ENCODE results near the gene WDR86. TPM values are rescaled to one million over a fixed set of nuclear protein-coding genes. Genes with fewer than 3 reads are reported as not detected.

The WDR86 gene
- total and polyA plus RNA-seq, 2 of the 4 experiments (the other 2 are of a cell fraction): not detected

DNA sequence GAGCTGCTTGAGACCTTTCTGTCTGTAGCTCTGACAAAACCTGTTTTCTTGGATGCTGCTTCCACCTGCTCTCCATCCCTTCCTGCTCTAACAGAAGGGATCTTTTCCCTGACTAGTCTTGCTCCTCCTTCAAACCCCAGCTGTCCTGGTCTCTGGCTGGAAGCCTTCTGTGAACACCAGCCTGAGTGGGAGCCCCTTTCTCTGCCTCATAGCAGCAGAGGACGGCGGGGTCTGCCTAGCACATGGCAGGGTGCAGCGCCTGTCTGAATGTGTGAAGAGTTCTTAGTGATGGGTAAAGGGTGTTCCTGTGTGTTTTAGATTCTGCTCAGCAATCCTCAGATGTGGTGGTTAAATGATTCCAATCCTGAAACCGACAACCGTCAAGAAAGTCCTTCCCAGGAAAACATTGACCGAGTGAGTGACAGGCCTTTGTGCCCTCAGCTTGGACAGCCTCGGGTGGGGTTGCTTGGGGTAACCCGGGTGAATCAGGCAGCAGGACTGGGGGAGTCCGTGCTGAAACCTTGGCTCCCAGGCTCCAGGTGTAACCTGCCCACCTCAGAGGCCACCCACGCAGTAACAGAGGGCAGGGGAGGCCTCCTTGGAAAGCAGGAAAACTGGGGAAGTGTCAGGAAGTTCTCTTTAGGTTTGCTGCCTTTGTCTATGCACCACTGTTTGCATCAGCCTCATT, 34.2 kb downstream of the WDR86 start:
- no peak overlapping the region for H3K4me2 ChIP-seq (ENCODE audit: low read depth, low read length)
- no peak overlapping the region for H3K56ac ChIP-seq (ENCODE audit: extremely low read depth, insufficient read depth, low read length)
- H4K91ac ChIP-seq (ENCODE audit: insufficient read depth, low read depth, low read length): no peak overlapping the region
- H2BK15ac ChIP-seq (ENCODE audit: low read depth, low read length): no peak overlapping the region
- H3K9ac ChIP-seq (ENCODE audit: low read depth, low read length): no peak overlapping the region
- no TSS peak for BruUV-seq (replicated peaks)
- intact Hi-C loops (cut with micrococcal nuclease): no loop called here
- no peak overlapping the region for H3K23ac ChIP-seq (ENCODE audit: low read depth, low read length)
- H3K4ac ChIP-seq (ENCODE audit: low read depth, low read length): no peak overlapping the region
- DNase-seq (no peak), ATAC-seq (ENCODE audit: low read depth) (no peak)
- H3K27ac ChIP-seq (ENCODE audit: insufficient read depth, low read length): no peak overlapping the region
- no peak overlapping the region for H3K14ac ChIP-seq (replicated peaks; ENCODE audit: low read depth, low read length)
- dilution Hi-C loops (cut with HindIII; ENCODE audit: low sequenced_read_pairs, unreplicated experiment): no loop called here
- H2BK20ac ChIP-seq (ENCODE audit: low read depth, low read length): no peak overlapping the region
- H2BK5ac ChIP-seq (ENCODE audit: low read depth, low read length, poor library complexity, severe bottlenecking): no peak overlapping the region
- no peak overlapping the region for H2AK9ac ChIP-seq (replicated peaks; ENCODE audit: low read depth, low read length, poor library complexity)
- no peak overlapping the region for H3K18ac ChIP-seq (ENCODE audit: low read depth, low read length)
- ChIA-PET POLR2A (ENCODE audit: unreplicated experiment) (no interaction called here), CTCF (no interaction called here)
- no peak overlapping the region for H4K5ac ChIP-seq (ENCODE audit: low read depth, low read length)
- no peak overlapping the region for H2BK120ac ChIP-seq (ENCODE audit: low read depth, low read length)
- no peaks in the 10 kb centered on the region for H3K9me1 ChIP-seq (ENCODE audit: insufficient read depth, low read length)
- no peaks in the 10 kb centered on the region for H3K9me3 ChIP-seq (ENCODE audit: control insufficient read depth, insufficient read depth, low read length)
- no peak overlapping the region for H2AK5ac ChIP-seq (ENCODE audit: low read depth, low read length)
- no peaks in the 10 kb centered on the region for H3K27me3 ChIP-seq (ENCODE audit: control insufficient read depth, insufficient read depth, low read length)
- no peaks in the 10 kb centered on the region for H4K20me1 ChIP-seq (ENCODE audit: insufficient read depth, low read length)
- WGBS, 2 experiments (ENCODE audit: extremely low coverage in 2 of 2, insufficient read length in 1 of 2): 94% methylated on average over 3 of the region's 10 CpGs; no CpG with 5 or more reads in 1 of the 2 experiments
- TF ChIP-seq NFE2L2 (IDR thresholded peaks at IDR 0.05; ENCODE audit: low read depth, low read length) (no peak), USF2 (IDR thresholded peaks at IDR 0.05; ENCODE audit: low read depth, low read length) (no peak), CTCF (conservative IDR thresholded peaks at IDR 0.05; ENCODE audit: low read depth, low read length) (no peak), MXI1 (IDR thresholded peaks at IDR 0.05; ENCODE audit: borderline replicate concordance, low read depth, low read length) (no peak), CEBPB (IDR thresholded peaks at IDR 0.05; ENCODE audit: low read depth, low read length) (no peak), BHLHE40 (IDR thresholded peaks at IDR 0.05; ENCODE audit: low read depth, low read length) (no peak), CHD1 (IDR thresholded peaks at IDR 0.05; ENCODE audit: low read depth, low read length) (no peak), MAFK (IDR thresholded peaks at IDR 0.05; ENCODE audit: low read depth, low read length) (no peak), RCOR1 (IDR thresholded peaks at IDR 0.05; ENCODE audit: insufficient replicate concordance, low read length) (no peak), POLR2A (IDR thresholded peaks at IDR 0.05; ENCODE audit: low read depth, low read length) (no peak), RAD21 (IDR thresholded peaks at IDR 0.05; ENCODE audit: low read length) (no peak), SMC3 (IDR thresholded peaks at IDR 0.05; ENCODE audit: low read depth, low read length) (no peak), FOS (IDR thresholded peaks at IDR 0.05; ENCODE audit: low read depth, low read length) (no peak), MAZ (IDR thresholded peaks at IDR 0.05; ENCODE audit: borderline replicate concordance, low read depth, low read length) (no peak)
- TF ChIP-seq, protein P1, sequence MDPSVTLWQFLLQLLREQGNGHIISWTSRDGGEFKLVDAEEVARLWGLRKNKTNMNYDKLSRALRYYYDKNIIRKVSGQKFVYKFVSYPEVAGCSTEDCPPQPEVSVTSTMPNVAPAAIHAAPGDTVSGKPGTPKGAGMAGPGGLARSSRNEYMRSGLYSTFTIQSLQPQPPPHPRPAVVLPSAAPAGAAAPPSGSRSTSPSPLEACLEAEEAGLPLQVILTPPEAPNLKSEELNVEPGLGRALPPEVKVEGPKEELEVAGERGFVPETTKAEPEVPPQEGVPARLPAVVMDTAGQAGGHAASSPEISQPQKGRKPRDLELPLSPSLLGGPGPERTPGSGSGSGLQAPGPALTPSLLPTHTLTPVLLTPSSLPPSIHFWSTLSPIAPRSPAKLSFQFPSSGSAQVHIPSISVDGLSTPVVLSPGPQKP (IDR thresholded peaks at IDR 0.05; ENCODE audit: borderline replicate concordance, low read depth, low read length): no peak
- H2AFZ ChIP-seq (replicated peaks; ENCODE audit: low read length, poor library complexity): no peak overlapping the region
- in situ Hi-C loops (cut with MboI; ENCODE audit: low sequenced_read_pairs): no loop called here
- H3K79me1 ChIP-seq (ENCODE audit: low read depth in 1 of 2, low read length in 2 of 2): no peaks in the 10 kb centered on the region
- no peak overlapping the region for H4K8ac ChIP-seq (ENCODE audit: low read depth in 2 of 2, low read length in 2 of 2)
- H3K4me3 ChIP-seq (ENCODE audit: insufficient read depth, low read depth, low read length): no peak overlapping the region
- H3K4me1 ChIP-seq (ENCODE audit: control insufficient read depth, insufficient read depth, low read length): no peaks in the 10 kb centered on the region
- peaks cover 45% of the 10 kb centered on the region for H3K36me3 ChIP-seq (ENCODE audit: control insufficient read depth, insufficient read depth, low read length)
